Esophagus mucosa (tissue), 1 donor: ENCODE results near the gene BTBD2. TPM values are rescaled to one million over a fixed set of nuclear protein-coding genes. Genes with fewer than 3 reads are reported as not detected.
A peak's percentile ranks its signal among the peaks of the same experiment; 100 is the strongest.

ENCODE experiments used
- ATAC-seq: fragments of 200-7000 bp; cut with Tn5 transposase; one replicate; pipeline ENCODE4 v1.9.1; 2020
- total RNA-seq: library from RNA; stranded (reverse); gene quantifications from one replicate; pipeline ENCODE4 v1.2.4, GENCODE V29; 2023
- donor health status: DM: yes; HTN: yes; CAD: no.

The BTBD2 gene
- total RNA-seq, 1 donor from 2014 or later, result 68.6 TPM

DNA sequence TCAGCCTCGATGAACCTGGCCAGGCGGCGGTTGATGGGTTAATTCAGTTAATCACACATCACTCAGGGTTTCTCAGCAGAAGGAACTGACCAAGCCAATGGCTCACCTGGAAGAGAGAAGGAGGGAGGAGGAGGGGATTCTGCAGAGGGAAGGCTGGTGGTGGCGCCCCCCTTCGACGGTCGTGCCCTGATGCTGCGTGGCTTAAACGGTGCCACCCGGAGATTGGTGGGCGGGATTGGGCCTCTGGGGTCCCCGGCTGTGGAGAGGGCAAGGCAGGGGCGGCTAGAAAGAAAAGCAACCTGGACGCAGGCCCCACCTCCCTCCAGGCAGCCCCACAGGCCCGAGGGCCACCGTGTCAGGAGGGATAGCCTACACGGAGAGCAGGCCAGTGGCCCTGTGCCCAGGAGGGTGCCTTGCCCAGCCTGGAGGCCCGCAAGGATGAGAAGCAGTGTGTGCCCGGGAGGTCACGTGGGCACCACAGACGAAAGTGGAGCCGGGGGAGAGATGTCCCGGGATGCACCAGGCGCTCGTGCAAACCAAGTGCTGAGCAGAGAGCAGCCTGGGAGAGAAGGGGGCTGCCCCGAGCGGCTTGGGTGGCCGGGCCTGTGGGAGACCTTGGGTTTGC lies 58.5 kb downstream of the BTBD2 start:
- no peak for ATAC-seq

- no peak for ATAC-seq
Observed at GRCh38 chr19:1956122-1956494, 59.4 kb downstream of the BTBD2 start.

GRCh38 chr19:1955171-1956121 lies 60.1 kb downstream of the BTBD2 start:
- ATAC-seq, result peak; percentile 5

- ATAC-seq, result no peak
Observed at GRCh38 chr19:1954532-1954933, 61.0 kb downstream of the BTBD2 start.

DNA sequence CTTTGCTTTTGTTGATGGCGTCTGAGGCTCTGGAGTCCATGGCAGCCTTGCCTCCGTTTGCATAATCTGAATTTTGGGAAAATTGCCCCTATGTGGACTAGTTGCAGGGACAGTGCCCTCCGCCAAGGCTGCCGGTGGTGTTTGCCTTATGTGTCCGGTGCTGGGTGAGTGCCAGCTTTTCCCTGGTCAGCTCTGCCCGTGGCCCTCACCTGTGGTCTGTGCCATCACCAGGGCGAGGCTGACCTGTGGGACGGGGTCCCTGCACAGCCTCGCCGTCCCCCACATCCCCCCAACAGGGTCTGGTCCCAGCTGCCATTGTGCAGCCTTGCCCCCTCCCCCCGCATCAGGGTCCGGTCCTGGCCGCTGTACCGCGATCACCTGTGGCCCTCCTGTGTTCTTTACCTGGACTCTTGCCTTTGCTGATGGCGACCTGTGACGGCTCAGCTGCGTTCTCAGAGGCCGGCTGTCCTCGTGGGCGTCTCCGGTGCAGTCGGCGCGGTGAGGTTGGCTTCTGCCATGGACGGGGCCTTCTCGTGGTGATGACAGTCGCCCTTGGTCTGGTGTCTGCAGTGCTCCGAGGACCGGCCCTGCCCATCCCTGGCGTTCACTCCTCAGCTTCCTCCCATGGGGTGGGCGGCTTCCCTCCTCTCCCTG lies 61.9 kb downstream of the BTBD2 start:
- ATAC-seq, result no peak

GRCh38 chr19:1953037-1953436 lies 62.5 kb downstream of the BTBD2 start:
- no peak for ATAC-seq

DNA sequence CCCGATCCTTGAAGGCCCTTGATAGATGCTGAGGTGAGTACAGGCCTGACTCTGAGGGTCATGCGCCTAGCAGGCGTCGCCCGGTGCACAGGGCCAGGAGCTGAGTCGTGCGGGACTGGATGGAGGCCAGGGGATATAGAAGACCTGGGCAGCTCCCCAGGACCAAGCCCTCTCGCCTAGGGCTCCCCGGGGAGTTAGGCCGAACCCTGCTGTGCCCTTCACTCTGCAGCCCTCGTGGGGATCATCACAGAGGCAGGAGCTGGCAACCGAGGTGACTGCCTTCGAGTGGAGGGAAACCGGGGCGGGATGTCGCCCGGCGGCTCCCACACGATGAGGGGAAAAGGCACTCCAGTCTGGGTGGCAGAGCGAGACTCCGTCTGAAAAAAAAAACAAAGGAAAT lies 62.9 kb downstream of the BTBD2 start:
- ATAC-seq, result no peak

GRCh38 chr19:1950640-1951039 lies 64.9 kb downstream of the BTBD2 start:
- no peak for ATAC-seq

- ATAC-seq, result no peak
Observed at GRCh38 chr19:1949304-1950101, 66.0 kb downstream of the BTBD2 start.

- peak; percentile 15 for ATAC-seq
Observed at GRCh38 chr19:1947651-1948209, 67.8 kb downstream of the BTBD2 start.

- no peak for ATAC-seq
Observed at GRCh38 chr19:1945899-1946298, 69.6 kb downstream of the BTBD2 start.

- ATAC-seq, result no peak
Observed at GRCh38 chr19:1944916-1945561, 70.5 kb downstream of the BTBD2 start.

GRCh38 chr19:1944088-1944915 lies 71.2 kb downstream of the BTBD2 start:
- ATAC-seq, result no peak

GRCh38 chr19:1943661-1944087 lies 71.8 kb downstream of the BTBD2 start:
- no peak for ATAC-seq

- peak; percentile 0 for ATAC-seq
Observed at GRCh38 chr19:1942934-1943555, 72.5 kb downstream of the BTBD2 start.

GRCh38 chr19:1942078-1942933 lies 73.2 kb downstream of the BTBD2 start:
- peak; percentile 27 for ATAC-seq

DNA sequence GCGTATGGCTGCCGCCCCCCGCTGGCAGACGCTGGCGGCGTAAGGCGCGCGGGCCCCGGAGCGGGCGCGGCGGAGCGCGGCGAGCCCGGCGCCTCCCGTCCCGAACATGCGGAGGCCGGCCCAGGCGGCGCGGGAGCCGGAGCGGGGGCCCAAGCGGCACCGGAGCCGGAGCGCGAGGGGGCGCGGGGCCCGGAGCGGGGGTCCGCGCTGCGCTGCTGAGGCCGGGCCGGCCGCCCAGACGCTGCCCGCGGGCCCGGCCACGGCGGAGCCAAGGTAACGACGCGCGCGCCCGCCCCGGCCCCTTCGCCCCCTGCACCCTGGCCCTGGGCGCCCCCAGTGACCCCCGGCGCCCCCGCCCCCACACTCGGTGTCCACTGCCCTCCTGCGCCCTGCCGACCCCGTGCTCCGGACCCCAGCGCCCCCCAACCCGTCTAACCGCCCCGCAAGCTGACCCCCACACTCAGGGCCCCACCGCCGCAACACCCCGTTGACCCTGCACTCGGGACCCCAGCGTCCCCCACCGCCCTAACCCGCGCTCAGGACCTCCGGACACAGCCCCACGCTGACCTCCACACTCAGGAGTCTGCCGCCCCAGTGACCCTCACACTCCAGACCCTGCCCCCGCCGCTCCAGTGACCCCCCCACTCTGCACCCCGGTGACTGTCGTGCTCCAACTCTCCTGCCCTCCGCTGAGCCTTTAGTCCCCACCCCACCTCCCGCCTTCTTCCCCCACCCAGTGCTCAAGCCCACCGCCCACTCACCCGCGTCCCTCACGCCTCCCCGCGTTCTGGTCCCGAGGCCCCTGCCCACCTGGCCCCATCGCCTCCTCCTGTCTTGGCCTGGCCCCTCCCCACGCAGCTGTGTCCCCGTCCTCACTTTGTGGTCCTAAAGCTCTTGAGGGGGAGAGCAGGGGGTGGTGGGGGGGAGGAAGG lies 74.1 kb downstream of the BTBD2 start, which contains the start of gene CSNK1G2:
Gene CSNK1G2 (plus strand): TSS at position 27 of the 932 bp plus-strand sequence. CDS start 28,601 bp downstream, outside the sequence.
- peak; percentile 0 for ATAC-seq

DNA sequence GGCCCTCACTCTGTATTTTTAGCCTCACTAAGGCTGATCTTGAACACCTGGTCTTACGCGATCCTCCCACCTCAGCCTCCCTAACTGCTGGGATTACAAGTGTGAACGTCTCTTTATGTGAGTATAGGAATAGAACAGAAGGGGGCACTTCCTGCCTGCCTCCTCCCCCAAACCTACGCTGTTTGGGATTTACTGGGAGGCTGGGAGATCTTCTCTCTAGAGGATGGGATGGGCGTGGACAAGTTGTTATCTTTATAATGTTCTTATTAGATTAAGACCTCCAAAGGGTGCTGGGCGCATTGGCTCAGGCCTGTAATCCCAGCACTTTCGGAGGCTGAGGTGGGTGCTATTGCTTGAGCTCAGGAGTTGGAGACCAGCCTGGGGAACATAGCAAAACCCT lies 77.4 kb downstream of the BTBD2 start:
- ATAC-seq, result no peak
